ENCODE results near the gene SIN3B.

The SIN3B gene

DNA sequence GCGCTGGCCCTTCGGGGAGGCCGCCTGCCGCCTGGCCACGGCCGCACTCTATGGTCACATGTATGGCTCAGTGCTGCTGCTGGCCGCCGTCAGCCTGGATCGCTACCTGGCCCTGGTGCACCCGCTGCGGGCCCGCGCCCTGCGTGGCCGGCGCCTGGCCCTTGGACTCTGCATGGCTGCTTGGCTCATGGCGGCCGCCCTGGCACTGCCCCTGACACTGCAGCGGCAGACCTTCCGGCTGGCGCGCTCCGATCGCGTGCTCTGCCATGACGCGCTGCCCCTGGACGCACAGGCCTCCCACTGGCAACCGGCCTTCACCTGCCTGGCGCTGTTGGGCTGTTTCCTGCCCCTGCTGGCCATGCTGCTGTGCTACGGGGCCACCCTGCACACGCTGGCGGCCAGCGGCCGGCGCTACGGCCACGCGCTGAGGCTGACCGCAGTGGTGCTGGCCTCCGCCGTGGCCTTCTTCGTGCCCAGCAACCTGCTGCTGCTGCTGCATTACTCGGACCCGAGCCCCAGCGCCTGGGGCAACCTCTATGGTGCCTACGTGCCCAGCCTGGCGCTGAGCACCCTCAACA lies 60.8 kb downstream of the SIN3B start:
- no peak for DNase-seq

DNA sequence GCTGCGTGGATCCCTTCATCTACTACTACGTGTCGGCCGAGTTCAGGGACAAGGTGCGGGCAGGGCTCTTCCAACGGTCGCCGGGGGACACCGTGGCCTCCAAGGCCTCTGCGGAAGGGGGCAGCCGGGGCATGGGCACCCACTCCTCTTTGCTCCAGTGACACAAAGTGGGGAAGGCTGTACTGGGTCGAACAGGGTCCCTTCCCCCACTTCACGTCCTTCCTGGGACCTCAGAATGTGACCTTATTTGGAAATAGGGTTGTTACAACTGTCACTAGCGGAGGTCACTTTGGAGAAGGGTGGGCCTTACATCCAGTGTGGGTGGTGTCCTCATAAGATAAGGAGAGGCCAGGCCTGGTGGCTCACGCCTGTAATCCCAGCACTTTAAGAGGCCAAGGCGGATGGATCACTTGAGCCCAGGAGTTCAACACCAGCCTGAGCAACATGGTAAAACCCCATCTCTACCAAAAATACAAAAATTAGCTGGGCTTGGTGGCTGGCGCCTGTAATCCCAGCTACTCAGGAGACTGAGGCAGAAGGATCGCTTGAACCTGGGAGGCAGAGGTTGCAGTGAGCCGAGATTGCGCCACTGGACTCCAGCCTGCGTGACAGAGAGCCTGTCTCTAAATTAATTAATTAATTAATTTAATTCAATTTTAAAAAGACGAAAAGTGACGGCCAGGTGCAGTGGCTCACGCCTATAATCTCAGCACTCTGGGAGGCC lies 61.4 kb downstream of the SIN3B start:
- no peak for DNase-seq

DNA sequence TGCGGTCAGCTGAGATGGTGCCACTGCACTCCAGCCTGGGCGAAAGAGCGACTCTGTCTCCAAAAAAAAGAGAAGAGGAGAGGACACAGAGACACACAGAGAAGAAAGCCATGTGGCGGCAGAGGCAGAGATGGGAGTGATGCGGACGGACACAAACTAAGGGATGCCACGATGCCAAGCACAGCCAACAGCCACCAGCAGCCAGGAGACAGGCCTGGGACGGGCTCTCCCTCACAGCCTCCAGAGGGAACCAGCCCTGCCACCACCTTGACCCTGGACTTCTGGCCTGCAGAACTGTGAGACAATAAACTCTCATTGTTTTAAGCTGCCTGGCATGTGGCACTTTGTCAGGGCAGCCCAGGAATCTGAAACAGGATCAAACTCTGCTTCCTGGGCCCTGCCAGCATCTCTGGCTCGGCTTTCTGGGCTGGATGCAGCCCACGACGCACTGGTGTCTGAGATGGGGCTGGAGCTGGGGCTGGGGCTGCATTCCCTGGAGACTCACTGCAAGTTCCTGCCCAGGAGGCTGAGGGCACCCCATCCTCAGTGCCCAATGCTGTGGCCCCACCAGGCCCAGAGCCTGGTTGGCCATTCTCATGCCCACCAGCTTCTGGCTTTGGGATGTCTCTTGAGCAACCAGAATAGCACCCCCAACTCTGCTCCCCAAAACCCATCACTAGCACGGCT lies 62.6 kb downstream of the SIN3B start:
- DNase-seq: no peak

DNA sequence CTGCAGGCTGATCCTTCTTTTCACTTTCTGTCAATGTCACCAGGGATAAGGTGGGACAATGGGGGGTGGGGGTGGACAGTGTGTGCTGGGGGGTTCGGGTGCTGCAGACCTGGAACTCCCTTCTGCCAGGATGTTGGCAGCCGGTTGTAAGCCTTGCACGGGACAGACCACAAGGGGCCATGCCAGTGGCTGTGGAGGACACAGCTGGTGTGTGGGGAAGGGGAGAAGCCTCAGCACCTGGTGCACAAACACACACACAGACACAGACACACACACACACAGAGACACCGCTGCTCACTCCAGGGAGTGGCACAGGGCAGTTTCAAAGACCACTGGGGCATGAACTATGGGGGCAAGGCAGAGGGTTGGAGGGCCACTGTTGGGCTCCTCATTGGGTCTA lies 63.2 kb downstream of the SIN3B start:
- DNase-seq: no peak

DNA sequence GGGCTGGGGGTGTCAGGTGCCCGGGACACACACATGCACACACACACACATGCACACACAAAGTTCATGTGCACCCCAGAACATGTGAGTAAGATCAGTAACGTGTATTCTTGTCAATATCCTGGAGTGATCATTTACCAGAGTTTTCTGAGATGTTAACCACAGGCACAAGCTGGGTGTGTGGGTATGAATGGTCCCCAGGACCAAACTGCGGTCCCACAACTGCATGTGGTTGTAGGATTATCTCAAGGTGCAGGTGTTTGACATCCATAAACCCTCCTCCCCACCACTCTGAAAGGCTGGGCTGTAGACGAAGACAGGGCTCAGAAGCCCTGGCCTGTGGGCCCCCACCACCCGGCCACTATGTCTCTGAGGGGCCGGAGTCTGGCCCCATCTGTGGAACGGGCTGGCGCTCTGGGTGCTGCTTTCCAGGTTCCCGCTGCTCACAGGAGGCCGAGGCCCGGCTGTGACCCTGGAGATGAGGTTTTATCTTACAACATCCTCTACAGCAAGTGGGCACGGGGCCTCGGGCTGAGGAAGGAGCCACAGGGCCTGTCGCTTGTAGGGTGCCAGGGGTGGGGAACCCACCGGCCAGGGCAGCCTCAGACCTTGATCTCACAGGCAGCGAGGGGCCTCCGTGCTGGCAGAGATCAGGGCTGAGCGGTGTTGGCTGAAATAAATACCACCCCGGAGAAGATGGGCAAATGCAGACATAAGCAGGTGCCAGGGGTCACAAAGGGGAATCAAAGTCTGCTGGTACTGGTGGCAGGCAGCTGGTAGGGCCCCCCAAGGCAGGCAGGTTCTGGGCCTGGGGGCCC lies 63.9 kb downstream of the SIN3B start:
- no peak for DNase-seq

DNA sequence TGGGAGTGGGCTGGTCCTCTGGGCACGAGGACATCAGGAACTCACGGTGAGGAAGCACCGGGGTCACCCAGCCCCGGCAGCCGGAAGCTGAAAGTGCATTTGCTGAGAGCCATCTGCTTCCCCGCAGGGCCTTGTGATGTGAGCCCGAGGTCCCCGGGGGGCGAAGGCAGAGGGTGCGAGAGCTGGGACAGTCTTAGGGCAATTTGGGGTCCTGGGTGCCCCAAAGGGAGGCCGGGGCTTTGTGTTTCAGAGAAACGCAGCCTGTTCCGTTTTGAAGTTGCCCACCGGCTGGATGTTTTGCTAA lies 64.4 kb downstream of the SIN3B start:
- no peak for DNase-seq

DNA sequence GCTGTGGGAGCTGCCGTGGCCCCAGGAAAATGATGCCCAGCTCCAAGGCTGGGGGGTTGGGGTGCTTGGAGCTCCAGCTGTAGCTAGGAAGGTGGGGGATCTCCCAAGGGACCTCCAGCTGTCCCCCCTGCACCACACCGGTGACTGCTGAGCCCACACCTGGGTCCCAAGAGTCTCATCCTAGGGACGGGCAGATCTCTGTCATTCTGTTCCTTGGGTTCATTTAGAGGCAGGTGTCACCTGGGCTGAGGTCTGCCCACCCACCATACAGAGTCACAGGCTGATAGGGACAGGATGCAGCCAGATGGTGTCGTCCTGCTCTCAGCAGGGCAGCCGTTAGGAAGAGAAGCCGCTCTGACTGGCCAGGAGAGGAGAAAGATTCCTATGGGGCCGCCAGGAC lies 64.9 kb downstream of the SIN3B start:
- DNase-seq: no peak

DNA sequence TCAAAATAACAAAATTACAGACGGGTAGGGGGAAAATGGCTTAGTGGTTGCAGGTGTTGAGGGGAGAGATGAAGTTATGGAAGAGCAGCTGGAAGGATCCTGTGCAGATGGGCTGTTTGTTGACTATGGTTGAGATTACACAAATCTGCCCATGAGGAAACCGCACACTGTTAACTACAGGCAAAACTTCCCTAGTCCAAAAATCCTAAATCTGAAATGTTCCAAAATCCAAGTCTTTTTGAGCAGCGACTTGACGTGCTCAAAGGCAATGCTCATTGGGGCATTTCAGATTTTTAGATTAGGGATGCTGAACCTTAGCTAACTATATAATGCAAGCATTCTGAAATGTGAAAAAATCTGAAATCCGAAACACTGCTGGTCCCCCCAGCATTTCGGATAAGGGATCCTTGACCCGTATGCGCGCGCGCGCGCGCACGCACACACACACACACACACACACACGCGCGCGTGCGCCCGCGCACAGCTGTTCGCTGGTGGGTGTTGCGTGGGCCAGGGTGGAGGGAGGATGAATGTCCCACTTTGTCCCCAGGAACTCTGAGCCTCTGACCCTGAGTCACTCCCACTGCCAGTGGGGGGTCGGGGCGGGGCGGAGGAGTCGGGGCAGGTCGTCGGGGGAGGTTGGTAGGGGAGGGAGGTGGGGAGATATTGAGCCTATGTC lies 66.4 kb downstream of the SIN3B start:
- DNase-seq: no peak

DNA sequence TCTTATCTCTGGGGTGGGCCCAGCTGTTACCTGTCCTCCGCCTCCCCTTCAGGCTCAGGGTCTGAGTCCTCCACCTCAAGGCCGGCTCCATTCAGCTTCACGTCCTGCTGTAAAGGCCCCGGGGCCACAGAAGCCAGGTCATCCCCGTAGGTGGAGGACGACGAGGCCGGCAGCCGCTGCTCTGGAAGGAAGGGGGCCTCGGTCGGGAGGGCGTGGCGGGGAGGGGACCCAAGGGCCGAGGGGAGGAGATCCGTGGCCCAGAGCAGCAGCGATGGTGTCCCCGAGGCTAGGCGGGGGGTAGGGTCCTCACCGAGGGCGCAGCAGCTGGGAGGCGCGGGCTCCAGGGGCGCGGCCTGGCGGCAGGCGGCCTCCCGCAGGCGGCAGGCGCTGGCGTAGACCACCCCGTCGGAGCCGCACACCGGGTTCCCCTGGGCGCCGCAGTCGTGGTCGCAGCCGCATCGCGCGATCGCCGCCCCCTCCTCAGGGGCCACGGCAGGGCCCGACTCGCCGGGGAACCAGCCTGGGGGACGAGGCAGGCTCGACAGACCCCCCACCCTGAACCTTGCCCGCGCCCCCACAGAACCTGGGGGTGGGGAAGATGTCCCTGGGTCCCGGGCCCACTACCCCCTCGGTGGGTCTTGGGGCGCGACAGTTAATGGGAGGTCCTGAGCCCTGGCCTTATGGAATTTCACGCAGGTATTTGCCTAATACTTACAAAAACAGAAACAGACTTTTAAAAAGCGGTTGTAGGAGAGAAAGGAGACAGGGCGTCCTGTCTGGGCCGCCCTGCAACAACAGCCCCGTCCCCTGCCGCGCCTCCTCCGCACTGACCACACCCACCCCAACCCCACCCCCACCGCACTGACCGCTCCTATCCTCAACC lies 67.2 kb downstream of the SIN3B start:
- no peak for DNase-seq

DNA sequence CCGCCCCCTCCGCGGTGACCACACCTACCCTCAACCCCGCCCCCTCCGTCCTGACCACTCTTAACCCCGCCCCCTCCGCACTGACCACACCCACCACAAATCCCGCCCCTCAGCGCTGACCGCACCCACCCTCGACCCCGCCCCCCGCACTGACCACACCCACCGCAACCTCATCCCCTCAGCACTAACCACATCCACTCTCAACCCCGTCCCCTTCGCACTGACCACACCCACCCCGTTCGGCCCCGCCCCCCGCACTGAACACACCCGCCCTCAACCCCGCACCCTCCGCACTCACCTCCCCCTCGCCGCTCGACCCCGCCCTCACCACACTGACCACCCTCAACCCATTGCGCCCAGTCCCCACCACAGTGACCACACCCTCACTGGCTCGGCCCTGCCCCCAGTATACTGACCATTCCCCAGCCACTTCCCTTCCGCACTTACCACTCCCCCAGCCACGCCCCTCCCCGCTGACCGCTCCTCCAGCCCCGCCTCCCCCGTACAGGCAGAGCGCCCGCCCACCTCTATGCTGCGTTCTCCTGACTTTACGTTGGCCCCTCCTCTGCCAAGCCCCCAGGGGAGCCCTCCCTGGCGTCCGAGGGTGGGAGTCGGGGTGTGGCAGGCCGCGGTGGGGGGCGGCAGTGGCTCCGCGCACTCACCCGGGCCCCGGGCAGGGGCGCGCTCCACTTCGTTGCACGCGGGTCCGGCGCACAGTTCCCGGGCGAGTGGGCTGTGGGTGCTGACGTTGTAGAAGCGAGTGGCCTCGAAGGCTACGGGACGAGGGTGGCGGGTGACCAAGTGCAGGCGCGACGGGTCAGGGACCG lies 68.0 kb downstream of the SIN3B start:
- DNase-seq: peak in 1 of 2 experiments; percentile 31

DNA sequence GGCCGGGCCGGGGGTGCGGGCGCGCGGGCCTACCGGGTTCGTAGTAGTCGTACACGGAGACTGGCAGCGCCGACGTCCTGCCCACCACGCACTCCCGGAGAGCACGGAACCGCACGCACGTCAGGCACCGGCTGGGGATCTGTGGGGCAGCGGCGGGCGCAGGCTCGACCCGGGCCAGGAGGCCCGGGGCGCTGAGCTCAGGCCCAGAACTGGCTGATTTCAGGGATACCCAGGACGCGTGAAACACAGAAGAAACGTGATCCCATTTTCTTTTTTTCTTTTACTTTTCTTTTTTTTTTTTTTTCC lies 68.6 kb downstream of the SIN3B start:
- no peak for DNase-seq

DNA sequence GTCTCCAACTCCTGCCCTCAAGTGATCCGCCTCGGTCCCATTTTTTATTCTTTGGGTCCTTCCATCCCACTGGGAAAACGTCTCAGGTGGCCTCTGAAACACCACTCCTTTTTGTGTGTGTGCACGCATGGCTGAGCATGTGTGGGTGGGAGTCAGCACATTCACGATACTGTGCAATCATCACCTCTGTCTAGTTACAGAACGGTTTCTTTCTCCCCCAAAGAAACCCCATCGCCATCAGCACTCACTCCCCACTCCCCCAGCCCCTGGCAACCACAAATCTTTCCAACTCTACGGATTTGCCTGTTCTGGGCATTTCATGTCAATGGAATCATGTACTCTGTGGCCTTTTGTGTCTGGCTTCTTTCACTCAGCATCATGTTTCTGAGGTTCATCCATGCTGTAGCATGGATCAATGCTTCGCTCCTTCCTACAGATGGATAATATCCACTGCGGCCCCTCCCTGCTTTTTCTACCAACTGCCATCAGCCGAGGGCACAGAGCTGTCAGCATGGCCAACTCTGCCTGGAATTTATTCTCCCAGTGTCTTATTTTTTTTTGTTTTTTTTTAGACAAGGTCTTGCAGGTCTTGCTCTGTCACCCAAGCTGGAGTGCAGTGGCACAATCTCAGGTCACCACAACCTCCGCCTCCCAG lies 69.3 kb downstream of the SIN3B start:
- no peak for DNase-seq

DNA sequence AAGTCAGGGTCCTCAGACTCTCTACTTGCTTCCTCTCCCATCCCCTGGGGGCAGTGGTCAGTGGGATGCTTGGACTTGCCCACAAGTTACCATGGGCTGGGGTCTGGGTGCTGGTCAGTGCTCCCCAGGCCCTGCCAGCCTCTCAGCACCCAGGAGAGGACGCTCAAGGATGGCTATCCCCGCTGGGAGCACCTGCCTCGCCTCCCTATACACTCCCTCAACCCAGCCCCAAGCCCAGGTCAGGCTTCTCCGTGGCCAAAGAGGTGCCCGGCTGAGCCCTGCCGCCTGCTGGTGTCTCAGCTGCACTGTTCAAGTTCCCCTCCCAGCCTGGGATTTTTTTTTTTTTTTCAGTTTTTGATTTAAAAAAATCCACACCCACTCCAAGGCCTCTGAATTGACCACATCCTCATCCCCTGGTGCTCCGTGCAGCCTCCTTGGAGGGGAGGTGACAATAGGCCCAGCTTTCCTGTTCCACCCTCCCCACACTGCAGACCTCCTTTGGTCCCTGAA lies 70.4 kb downstream of the SIN3B start:
- DNase-seq: peak in 1 of 2 experiments; percentile 8

DNA sequence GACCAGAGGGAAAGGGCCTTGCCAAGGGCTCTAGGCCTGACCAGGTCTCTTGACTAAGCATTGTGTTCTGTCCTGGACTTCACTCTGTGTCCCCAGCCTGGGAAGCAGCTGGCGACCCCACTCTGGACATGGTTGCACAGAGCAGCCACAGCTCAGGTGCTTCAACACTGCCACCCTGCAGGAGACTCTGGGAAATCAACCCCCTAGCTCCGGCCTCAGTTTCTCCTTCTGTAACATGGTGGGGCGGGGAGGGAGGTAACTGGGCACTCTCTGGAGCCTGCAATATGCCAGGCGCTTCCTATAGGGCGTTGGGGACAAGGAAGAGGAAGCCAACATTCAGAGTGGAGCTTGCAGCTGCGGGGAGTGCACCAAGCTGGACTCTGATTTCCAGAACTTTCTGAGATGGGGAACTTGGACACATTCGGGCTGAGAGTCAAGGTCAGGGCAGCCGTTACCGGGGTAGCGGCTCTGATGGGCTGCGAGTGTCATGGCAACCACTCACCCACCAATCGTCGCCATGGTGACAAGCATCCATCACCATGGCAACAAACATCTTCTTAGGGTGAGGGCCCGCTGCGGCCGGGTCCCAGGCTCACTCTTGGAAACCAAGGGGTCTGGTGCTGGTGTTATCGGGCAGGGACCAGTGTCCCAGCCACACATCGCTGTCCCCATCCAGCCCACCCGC lies 72.4 kb downstream of the SIN3B start:
- no peak for DNase-seq

DNA sequence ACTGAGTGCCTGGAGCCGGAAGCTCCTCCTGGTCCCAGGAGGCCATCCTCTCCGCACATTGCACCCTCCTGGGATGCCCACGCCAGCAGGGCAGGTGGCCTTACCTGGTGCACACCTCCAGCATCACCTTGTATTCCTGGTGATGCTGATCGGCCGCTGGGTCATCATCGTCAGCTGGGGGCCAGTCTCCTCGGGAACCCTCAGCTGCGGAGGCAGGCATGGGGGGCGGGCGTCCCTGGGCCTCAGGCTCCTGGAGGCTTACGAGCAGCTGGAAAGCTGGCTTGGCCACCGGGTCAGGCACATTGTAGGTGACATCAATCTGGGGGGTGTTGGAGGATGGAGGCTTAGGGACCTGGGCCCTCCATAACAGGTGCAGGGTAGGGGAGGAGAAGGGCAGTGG lies 73.3 kb downstream of the SIN3B start:
- no peak for DNase-seq

DNA sequence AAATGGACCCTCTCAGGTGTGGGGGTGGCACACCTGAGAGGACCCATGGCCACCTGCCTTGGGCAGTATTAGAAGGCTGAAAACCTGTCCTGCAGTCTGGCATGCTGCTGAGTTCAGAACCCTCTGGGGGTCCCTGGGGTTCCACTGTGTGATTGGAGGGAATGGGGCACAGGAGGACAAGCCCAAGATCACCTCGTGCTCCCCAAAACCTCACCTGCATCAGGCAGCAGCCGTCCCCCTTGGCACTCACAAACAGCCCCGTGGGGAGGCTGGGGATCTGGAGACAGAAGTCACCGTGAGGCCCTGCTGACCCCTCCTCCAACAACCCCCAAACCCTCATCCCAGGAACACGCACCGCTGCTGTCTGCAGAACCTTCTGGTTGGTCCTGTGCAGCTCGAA lies 74.1 kb downstream of the SIN3B start:
- DNase-seq: no peak

DNA sequence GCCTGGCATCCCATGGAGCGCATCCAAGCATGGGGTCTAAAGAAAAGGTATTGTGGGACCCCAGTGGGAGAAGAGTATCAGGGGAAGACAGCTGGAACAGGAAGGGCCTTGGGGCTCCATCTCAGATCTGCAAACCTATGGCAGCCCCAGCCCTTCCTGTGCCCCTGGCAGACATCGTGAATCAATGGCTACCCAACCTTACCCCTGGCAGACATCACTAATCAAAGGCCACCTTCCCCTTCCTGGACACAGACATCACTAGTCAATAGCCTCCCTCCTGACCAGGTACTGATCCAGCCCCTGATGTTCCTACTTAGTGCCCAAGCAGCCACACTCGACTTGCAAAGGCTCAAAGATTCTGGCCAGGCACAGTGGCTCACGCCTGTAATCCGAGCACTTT lies 75.4 kb downstream of the SIN3B start:
- DNase-seq: no peak

DNA sequence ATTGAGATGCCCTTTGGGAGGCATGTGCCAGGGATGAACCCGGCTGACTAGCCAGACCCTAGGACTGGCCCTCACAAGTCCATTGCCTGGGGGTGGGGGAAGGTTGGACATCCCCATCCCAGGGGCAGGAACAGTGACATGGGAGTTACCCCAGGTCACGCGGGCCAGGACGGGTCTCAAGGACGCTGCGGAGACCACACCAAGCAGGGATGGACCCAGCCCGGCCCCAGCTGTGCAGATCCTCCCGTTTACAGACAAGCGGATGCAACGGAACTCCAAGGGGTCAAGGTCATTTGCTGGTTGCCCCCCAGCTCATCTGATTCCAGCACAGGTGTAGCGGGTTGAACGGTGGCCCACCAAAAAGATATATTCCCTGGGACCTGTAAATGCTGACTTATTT lies 79.6 kb downstream of the SIN3B start:
- DNase-seq: no peak

DNA sequence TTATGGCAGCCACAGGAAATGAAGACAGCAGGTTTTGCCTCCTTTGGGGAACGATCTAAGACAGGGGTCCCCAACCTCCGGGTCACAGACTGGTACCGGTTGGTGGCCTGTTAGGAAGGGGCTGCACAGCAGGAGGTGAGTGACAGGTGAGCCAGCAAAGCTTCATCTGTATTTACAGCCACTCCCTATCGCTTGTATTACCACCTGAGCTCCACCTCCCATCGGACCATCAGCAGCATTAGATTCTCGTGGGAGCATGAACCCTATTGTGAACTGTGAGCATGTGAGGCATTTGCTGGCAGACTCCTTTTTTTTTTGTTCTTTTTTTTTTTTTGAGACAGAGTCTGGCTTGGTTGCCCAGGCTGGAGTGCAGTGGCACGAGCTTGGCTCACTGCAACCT lies 81.8 kb downstream of the SIN3B start:
- no peak for DNase-seq

DNA sequence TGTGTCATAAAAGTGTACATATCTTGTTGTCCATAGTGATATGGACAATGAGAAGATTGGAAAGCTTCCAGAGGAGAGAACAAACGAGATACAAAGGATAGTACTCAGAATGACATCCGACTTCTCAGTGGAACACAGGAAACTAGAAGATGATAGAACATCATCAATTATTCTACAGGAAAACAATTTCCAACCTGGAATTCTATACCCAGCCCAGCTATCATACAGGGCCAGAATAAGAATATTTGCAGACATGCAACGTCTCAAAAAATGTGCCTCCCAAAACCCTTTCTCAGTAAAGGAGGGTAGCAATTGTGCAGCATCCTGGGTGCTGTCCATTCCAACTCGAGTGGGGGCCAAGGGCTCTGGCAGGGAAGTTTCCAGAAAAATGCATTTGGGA lies 83.6 kb downstream of the SIN3B start:
- DNase-seq: no peak

Data from NCI-H526 (cell line).